HL-60 (cell line): ENCODE measurements around the gene NECTIN2.
"Not testable (repeated sequence)": the region's sequence is repeated elsewhere in the genome, so short reads cannot be mapped to it uniquely, and the experiment has no call there.

ENCODE experiments used
- DNase-seq, 2 experiments: peaks; one replicate each; pipeline ENCODE4 v3.0.0-alpha.2; 2010 to 2020; ENCODE audit warnings: low read depth in 1 of 2, low spot score in 1 of 2
- H3K27ac ChIP-seq: fragments of 250-450 bp; sonication (Bioruptor Pico); replicated peaks from 2 replicates; pipeline ENCODE4 v1.5.1; 2020; ENCODE audit warnings: mild to moderate bottlenecking, moderate library complexity
- H3K27me3 ChIP-seq: fragments of 250-450 bp; sonication (Bioruptor Pico); 2 replicates; pipeline ENCODE4 v1.5.1; 2021; ENCODE audit warnings: mild to moderate bottlenecking, moderate library complexity; ENCODE audit not compliant: insufficient read depth, poor library complexity, severe bottlenecking
- H3K4me3 ChIP-seq: replicated peaks from 2 replicates; pipeline ENCODE4 v1.5.1; 2011; ENCODE audit warnings: mild to moderate bottlenecking, control low read depth, low read length; ENCODE audit not compliant: insufficient read depth
- GABPA ChIP-seq: IDR thresholded peaks from 2 replicates; pipeline ENCODE4 v1.6.1; 2012; ENCODE audit warnings: low read depth
- POLR2AphosphoS5 ChIP-seq: IDR thresholded peaks from 2 replicates; pipeline ENCODE4 v1.6.1; 2012; ENCODE audit warnings: low read depth
- SPI1 ChIP-seq: IDR thresholded peaks from 2 replicates; pipeline ENCODE4 v1.6.1; 2012; ENCODE audit warnings: low read depth, mild to moderate bottlenecking, borderline replicate concordance
- TF ChIP-seq, protein P1 (sequence below): IDR thresholded peaks from one replicate; pipeline ENCODE4 v1.5.1; 2011; ENCODE audit warnings: low read length, control low read depth, inconsistent platforms; ENCODE audit not compliant: insufficient read depth
- TF ChIP-seq, protein P2 (sequence below): IDR thresholded peaks from 2 replicates; pipeline ENCODE4 v1.6.1; 2012; ENCODE audit warnings: low read depth; ENCODE audit not compliant: insufficient replicate concordance

NECTIN2 gene

DNA sequence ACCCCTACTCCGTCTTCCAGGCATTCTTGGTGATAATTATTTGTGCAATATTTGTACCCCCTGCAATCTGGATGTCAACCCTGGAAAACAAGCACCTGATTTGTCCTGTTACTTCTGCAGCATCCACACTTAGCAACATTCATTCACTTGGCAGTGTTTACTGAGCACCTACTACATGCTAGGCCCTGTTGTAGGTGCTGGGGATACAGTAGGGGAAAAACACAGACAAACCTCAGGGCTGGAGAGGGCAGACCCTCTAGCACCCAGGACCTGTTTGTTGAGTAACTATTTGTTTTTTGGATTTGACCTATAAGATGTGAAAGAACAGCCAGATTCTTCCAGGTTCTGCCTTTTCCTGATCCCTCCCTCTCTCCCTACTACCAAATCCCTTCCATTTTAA lies 9.5 kb downstream of the NECTIN2 start:
- peak overlapping the region; percentile 95 for H3K27ac ChIP-seq
- DNase-seq: no peak
- no peak for TF ChIP-seq SPI1
- TF ChIP-seq, protein P1, sequence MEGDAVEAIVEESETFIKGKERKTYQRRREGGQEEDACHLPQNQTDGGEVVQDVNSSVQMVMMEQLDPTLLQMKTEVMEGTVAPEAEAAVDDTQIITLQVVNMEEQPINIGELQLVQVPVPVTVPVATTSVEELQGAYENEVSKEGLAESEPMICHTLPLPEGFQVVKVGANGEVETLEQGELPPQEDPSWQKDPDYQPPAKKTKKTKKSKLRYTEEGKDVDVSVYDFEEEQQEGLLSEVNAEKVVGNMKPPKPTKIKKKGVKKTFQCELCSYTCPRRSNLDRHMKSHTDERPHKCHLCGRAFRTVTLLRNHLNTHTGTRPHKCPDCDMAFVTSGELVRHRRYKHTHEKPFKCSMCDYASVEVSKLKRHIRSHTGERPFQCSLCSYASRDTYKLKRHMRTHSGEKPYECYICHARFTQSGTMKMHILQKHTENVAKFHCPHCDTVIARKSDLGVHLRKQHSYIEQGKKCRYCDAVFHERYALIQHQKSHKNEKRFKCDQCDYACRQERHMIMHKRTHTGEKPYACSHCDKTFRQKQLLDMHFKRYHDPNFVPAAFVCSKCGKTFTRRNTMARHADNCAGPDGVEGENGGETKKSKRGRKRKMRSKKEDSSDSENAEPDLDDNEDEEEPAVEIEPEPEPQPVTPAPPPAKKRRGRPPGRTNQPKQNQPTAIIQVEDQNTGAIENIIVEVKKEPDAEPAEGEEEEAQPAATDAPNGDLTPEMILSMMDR: no peak
- TF ChIP-seq GABPA: no peak
- TF ChIP-seq, protein P2, sequence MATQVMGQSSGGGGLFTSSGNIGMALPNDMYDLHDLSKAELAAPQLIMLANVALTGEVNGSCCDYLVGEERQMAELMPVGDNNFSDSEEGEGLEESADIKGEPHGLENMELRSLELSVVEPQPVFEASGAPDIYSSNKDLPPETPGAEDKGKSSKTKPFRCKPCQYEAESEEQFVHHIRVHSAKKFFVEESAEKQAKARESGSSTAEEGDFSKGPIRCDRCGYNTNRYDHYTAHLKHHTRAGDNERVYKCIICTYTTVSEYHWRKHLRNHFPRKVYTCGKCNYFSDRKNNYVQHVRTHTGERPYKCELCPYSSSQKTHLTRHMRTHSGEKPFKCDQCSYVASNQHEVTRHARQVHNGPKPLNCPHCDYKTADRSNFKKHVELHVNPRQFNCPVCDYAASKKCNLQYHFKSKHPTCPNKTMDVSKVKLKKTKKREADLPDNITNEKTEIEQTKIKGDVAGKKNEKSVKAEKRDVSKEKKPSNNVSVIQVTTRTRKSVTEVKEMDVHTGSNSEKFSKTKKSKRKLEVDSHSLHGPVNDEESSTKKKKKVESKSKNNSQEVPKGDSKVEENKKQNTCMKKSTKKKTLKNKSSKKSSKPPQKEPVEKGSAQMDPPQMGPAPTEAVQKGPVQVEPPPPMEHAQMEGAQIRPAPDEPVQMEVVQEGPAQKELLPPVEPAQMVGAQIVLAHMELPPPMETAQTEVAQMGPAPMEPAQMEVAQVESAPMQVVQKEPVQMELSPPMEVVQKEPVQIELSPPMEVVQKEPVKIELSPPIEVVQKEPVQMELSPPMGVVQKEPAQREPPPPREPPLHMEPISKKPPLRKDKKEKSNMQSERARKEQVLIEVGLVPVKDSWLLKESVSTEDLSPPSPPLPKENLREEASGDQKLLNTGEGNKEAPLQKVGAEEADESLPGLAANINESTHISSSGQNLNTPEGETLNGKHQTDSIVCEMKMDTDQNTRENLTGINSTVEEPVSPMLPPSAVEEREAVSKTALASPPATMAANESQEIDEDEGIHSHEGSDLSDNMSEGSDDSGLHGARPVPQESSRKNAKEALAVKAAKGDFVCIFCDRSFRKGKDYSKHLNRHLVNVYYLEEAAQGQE: no peak
- TF ChIP-seq POLR2AphosphoS5: no peak
- H3K4me3 ChIP-seq: no peak overlapping the region
- H3K27me3 ChIP-seq: no peaks in the 10 kb centered on the region

DNA sequence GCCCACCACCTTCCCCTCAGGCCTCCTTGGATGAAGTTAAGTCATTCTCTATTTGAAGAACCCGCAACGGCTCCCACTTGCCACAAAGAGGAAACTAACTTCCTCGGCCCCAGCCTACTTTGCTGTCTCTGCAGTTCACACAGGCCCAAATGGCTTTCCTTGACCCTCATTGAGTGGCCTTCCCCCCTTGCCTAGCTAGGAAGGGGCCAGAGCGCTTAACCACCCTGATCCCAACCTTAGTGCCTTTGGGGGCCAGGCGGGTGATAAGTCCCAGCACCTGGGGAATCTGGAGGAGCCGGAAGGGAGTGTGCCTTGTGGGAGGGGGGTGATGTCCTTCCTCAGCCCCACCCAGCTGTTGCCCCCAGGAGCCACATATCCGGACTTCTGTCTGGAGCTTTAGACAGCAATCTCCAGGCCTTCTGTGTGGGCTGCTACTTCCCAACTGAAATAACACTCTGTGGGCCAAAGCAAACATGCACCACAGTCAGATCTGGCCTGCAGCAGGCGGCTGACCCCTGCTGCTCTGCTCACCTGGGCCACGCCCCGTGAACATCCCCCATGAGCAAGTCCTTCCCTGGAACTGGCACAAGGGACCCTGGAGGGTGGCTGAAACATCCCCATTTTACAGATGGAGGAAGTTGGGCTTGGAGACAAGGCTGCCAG lies 10.5 kb downstream of the NECTIN2 start:
- no peak overlapping the region for H3K4me3 ChIP-seq
- TF ChIP-seq GABPA: no peak
- peak; percentile 37; the same call in 1 of the 2 replicates for TF ChIP-seq POLR2AphosphoS5
- peak overlapping the region; percentile 95 for H3K27ac ChIP-seq
- H3K27me3 ChIP-seq: no peaks in the 10 kb centered on the region
- DNase-seq: peak; percentile 36 to 88

DNA sequence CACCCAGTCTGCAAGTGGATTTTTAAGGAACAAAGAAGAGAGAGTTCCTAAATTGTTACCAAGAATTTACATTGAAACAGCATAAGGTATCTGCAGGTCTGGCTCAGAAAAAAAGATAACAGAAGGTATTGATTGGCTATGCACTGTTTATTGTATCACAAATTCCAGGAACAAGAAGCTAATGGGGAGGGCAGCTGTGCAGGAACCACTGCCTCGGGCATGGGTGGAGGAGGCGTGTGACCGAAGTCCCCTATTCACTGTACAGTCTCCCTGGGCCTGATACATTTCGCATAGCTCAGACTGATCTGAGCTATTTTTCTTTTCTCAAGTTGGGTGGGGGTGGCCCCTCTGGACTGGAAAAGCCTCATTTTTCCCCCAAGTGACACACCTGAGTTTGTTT lies 11.7 kb downstream of the NECTIN2 start:
- DNase-seq: no peak
- no peaks in the 10 kb centered on the region for H3K27me3 ChIP-seq
- H3K4me3 ChIP-seq: no peak overlapping the region
- TF ChIP-seq, protein P2: no peak
- TF ChIP-seq SPI1 (no peak), POLR2AphosphoS5 (no peak), GABPA (no peak)
- TF ChIP-seq, protein P1: no peak
- no peak overlapping the region for H3K27ac ChIP-seq

DNA sequence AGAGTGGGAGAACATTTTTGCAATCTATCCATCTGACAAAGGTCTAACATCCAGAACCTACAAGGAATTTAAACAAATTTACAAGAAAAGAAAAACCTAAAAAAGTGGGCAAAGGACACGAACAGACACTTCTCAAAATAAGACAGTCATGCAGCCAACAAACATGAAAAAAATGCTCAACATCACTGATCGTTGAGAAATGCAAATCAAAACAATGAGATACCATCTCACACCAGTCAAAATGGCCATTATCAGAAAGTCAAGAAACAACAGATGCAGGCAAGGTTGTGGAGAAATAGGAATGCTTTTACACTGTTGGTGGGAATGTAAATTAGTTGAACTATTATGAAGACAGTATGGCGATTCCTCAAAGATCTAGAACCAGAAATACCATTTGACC lies 15.5 kb downstream of the NECTIN2 start:
- H3K27me3 ChIP-seq, H3K27ac ChIP-seq, H3K4me3 ChIP-seq, DNase-seq: not testable (repeated sequence)

GRCh38 chr19:44863990-44864389 lies 17.9 kb downstream of the NECTIN2 start:
- Histone ChIP-seq H3K4me3 (no peak overlapping the region), H3K27ac (no peak overlapping the region), H3K27me3 (no peaks in the 10 kb centered on the region)
- DNase-seq: no peak
- TF ChIP-seq, protein P2: no peak
- TF ChIP-seq, protein P1: no peak
- TF ChIP-seq POLR2AphosphoS5 (no peak), GABPA (no peak), SPI1 (no peak)
